Erythroblast (primary cell): ENCODE data around the gene SCNN1B.

Experiments used
- DNase-seq, 2 experiments: peaks; one replicate each; lab custom pipeline; 2025; lab: John Stamatoyannopoulos, UW
- GATA1 ChIP-seq: IDR thresholded peaks from 2 replicates; pipeline ENCODE4 v1.6.1; 2011; ENCODE audit warnings: low read depth, mild to moderate bottlenecking, control low read depth, low read length, moderate library complexity
- POLR2A ChIP-seq: IDR thresholded peaks from 2 replicates; pipeline ENCODE4 v1.6.1; 2011; ENCODE audit warnings: mild to moderate bottlenecking, low read length

The SCNN1B gene

GRCh38 chr16:23342083-23342640, 40.1 kb downstream of the SCNN1B start:
- no peak for DNase-seq
- TF ChIP-seq POLR2A (no peak), GATA1 (no peak)

DNA sequence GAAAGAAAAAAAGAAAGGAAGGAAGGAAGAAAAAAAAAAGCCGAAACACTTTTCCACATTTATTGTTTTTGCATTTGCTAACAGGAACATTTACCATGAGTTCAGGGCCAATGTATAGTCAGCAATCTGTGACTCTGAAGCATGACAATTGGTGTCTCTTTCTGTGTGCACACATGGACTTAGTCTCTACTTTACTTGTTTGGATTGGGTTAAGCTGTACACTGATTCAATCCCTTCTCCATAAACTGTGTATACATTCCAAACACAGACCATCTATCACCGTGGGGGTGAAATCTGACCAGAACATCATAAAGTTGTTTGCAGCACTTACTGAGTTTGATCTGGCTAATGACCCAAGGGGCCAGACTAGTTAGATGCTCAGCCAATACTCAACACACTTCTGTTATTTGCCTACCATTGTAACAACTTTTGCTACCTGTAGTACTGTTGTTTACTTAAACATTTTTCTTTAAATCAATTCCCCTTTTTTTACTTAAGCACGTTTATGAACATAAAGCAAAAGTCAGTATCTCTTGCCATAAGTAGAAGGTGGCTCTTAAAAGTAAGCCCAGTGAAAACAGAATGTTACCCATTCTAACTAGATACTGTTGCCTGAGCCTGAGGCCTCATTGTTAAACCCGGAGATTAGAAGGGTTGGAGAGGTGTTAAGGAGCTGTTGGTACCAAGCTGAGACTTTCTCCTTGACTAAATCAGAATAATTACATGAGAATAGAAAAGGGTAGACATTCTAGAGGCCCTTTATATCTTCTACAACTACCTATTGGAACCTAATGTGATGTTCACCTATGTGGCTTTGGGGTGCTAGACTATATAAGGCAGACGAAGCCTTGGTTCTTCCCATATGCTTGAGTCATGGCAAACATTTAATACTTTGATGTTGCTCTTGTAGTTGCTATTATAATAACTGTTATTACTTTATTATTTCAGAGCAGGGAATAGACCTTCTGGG, 41.8 kb downstream of the SCNN1B start:
- DNase-seq = no peak
- TF ChIP-seq GATA1 (no peak), POLR2A (no peak)

DNA sequence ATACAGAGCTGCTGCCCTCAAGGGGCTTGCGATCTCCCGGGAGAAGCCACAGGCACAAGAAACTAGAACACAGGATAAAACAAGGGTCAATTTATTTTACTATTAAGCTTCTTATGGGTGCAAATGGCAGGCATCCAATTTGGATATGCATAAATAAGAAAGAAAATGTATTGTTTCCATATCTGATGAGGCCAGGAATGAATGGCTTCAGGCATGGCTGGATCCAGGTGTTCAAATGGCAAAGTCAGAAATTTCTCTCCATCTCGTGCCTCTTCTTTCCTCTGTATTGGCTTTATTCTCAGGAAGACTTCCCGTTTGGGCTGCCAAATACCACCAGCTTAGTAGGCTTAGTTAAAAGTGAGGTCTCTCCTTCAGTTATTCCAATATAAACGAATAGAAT, 43.1 kb downstream of the SCNN1B start:
- TF ChIP-seq POLR2A = no peak
- TF ChIP-seq GATA1 = no peak

DNA sequence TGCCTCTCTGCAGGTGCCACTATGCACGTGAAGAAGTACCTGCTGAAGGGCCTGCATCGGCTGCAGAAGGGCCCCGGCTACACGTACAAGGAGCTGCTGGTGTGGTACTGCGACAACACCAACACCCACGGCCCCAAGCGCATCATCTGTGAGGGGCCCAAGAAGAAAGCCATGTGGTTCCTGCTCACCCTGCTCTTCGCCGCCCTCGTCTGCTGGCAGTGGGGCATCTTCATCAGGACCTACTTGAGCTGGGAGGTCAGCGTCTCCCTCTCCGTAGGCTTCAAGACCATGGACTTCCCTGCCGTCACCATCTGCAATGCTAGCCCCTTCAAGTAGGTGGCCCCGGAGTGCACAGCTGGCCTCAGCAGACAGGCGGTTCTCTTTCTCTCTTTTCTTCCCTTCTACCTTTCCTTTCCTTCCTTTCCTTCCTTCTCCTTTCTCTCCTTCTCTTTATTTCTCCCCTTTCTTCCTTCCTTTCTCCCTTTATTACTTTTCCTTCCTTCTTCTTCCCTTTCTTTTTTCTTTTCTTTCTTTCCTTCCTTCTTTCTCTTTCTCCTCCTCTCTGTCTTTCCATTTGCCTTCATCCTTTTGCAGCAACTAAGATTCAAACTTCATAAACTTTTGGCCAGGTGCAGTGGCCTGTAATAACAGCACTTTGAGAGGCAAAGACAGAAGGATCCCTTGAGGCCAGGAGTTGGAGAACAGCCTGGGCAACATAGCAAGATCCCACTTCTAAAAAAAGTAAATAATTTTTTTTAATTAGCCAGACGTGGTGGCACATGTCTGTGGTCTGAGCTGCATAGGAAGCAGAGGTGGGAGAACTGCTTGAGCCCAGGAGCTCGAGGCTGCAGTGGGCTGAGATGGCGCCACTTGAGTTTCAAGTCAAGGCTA, 46.7 kb downstream of the SCNN1B start:
- DNase-seq = peak; percentile 10 to 19
- no peak for TF ChIP-seq GATA1
- TF ChIP-seq POLR2A = no peak

More for the DNA sequence above, 43.1 kb downstream of the SCNN1B start:
- no peak for DNase-seq

DNA sequence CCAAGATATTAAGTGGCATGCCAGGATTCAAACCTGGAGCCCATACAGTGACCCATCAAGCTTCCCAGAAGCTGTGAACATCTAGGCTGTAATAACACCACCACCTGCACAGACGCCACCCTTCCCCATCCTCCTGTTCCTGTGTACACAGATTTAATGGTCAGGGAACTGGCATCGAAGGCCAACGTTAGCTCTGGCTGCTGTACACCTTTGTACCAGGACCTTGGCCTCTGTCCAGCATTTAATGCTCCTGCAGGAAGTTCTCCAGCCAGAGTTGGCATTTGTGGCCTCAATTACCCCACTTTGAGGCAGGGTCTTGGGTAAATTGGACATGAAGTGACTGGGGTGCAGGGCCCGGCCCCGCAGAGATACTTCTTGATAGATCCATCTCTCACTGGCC, 49.3 kb downstream of the SCNN1B start:
- DNase-seq = no peak
- TF ChIP-seq GATA1 (no peak), POLR2A (no peak)

- TF ChIP-seq GATA1 (no peak), POLR2A (no peak)
- DNase-seq = no peak
These were observed 51.3 kb downstream of the SCNN1B start for GRCh38 chr16:23353440-23353839.

DNA sequence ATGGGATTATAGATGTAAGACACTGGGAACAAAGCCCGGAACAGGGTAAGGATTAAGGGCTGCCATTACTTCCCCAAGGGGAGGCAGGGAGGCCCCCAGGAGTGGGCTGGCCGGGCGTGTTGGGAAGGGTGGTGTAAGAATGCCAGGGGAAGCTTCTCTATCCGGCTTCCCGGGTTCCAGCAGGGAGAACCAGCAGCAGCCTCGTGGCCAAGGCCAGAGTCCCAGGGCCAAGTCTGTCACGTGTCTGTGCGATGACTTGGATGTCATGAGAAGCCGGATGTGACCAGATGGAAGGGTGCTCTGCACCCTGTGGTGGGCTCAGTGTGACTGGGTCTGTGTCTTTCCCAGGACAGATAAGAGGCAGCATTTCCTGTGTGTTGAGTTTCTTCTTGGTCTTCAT, 52.1 kb downstream of the SCNN1B start:
- no peak for TF ChIP-seq POLR2A
- TF ChIP-seq GATA1 = no peak
- no peak for DNase-seq

DNA sequence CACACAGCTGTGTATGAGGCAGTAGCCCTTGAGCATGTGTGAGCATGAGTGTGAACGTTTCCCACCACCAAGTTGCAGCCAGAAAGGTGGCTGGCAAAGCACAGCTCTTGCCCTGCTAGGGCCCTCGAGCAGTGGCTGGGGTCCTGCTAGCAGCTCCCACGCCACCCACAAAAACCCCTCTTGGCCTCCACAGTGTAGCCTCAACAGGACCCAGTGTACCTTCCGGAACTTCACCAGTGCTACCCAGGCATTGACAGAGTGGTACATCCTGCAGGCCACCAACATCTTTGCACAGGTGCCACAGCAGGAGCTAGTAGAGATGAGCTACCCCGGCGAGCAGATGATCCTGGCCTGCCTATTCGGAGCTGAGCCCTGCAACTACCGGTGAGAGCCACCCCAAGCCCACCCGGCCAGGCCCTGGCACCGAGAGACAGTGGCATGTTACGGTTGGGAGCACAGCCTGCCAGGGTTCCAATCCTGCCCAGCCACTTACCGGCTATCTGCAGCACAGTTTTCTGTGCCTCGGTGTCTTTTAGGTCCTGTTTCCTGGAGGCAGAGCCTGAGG, 53.1 kb downstream of the SCNN1B start:
- DNase-seq = no peak

DNA sequence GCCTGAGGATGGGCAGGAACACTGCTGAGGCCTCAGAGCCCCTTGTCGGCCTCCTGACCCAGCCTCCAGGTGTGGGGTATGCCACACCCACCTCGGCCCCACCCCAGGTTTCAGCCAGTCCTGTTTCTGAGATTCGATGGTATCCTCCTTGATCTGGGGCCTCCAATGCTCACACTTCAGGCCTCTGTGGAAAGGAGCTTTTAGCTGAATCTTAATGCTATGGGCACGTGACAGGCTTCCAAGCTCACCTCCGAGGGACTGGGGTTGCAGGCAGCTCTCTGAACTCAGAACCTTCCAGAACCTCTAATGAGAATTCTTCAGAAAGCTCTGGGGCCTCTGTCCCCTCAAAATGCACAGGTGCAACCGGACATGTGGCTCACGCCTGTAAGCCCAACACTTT, 54.8 kb downstream of the SCNN1B start:
- no peak for DNase-seq
- TF ChIP-seq GATA1 (no peak), POLR2A (no peak)

More for the DNA sequence above, 53.1 kb downstream of the SCNN1B start:
- no peak for TF ChIP-seq POLR2A
- no peak for TF ChIP-seq GATA1

GRCh38 chr16:23357761-23358290, 55.7 kb downstream of the SCNN1B start:
- no peak for DNase-seq
- TF ChIP-seq GATA1 (no peak), POLR2A (no peak)

DNA sequence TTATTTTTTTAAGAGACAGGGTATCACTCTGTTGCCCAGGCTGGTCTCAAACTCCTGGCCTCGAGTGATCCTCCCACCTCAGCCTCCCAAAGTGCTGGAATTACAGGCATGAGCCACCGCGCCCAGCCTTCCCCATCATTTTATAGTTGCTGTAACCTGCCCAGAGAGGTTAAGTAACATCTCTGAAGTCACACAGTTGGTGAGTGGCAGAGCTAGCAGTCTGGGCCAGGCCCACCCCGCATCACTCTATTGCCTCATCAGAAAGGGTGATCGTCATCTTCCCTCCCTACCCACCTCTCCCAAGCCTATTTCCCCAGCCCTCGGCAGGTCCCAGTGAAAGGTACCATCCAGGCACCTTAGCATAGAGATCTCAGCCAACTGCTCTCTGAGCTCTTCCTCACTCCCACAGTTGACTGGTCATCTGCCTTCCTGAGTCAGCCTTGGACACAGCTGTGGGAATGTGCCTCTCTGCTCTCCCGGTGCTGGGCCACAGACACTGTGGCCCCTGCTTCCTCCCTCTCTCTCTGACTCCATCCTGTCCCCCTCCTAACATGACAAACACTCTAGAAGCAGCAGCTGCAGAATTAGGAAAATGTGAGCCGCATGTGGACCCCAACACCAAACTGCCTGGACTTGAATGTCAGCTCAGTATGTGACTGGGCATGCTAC, 57.1 kb downstream of the SCNN1B start:
- TF ChIP-seq GATA1 (no peak), POLR2A (no peak)
- DNase-seq = no peak
